Progenitor cell of endocrine pancreas (in vitro differentiated cells): ENCODE measurements around the gene SIPA1L3. TPM values are rescaled to one million over a fixed set of nuclear protein-coding genes. Genes with fewer than 3 reads are reported as not detected.

Source experiments
- DNase-seq: peaks from one replicate; pipeline ENCODE4 v3.0.0; 2021; ENCODE audit warnings: low spot score; ENCODE audit not compliant: unreplicated experiment
- H3K27ac Mint-ChIP-seq: 2 replicates; pipeline ENCODE4 v1.8.0; 2021; ENCODE audit warnings: mild to moderate bottlenecking, moderate library complexity, mixed read lengths
- H3K27me3 Mint-ChIP-seq: 2 replicates; pipeline ENCODE4 v1.8.0; 2021; ENCODE audit warnings: mixed read lengths
- H3K36me3 Mint-ChIP-seq: 2 replicates; pipeline ENCODE4 v1.8.0; 2022; ENCODE audit warnings: mixed read lengths; ENCODE audit not compliant: insufficient read depth
- H3K4me1 Mint-ChIP-seq: 2 replicates; pipeline ENCODE4 v1.8.0; 2021; ENCODE audit warnings: low read depth, mixed read lengths
- H3K4me3 Mint-ChIP-seq: 2 replicates; pipeline ENCODE4 v1.8.0; 2021; ENCODE audit warnings: low read depth, mild to moderate bottlenecking, moderate library complexity, mixed read lengths
- H3K9me3 Mint-ChIP-seq: 2 replicates; pipeline ENCODE4 v1.8.0; 2021; ENCODE audit warnings: low read depth, mixed read lengths
- total RNA-seq: library from RNA; stranded (reverse); gene quantifications from 2 replicates; pipeline ENCODE4 v1.2.1, GENCODE V29; 2021
- TF ChIP-seq, protein P1 (sequence below): fragments of 200-600 bp; sonication (generic); IDR thresholded peaks from one replicate; pipeline ENCODE4 v1.5.0; 2021; ENCODE audit warnings: antibody characterized with exemption, mild to moderate bottlenecking; ENCODE audit not compliant: unreplicated experiment

SIPA1L3 gene
- total RNA-seq, 1 donor from 2014 or later: 132 TPM

GRCh38 chr19:38206006-38206745 is 299.2 kb downstream of the SIPA1L3 start:
- H3K36me3 Mint-ChIP-seq: peaks cover 32% of the 10 kb centered on the region
- H3K9me3 Mint-ChIP-seq: no peaks in the 10 kb centered on the region
- H3K27ac Mint-ChIP-seq: no peak overlapping the region
- H3K27me3 Mint-ChIP-seq: peaks cover 27% of the 10 kb centered on the region
- no peak overlapping the region for H3K4me3 Mint-ChIP-seq
- peaks cover 14% of the 10 kb centered on the region for H3K4me1 Mint-ChIP-seq
- no peak for DNase-seq
- TF ChIP-seq, protein P1, sequence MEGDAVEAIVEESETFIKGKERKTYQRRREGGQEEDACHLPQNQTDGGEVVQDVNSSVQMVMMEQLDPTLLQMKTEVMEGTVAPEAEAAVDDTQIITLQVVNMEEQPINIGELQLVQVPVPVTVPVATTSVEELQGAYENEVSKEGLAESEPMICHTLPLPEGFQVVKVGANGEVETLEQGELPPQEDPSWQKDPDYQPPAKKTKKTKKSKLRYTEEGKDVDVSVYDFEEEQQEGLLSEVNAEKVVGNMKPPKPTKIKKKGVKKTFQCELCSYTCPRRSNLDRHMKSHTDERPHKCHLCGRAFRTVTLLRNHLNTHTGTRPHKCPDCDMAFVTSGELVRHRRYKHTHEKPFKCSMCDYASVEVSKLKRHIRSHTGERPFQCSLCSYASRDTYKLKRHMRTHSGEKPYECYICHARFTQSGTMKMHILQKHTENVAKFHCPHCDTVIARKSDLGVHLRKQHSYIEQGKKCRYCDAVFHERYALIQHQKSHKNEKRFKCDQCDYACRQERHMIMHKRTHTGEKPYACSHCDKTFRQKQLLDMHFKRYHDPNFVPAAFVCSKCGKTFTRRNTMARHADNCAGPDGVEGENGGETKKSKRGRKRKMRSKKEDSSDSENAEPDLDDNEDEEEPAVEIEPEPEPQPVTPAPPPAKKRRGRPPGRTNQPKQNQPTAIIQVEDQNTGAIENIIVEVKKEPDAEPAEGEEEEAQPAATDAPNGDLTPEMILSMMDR: no peak

DNA sequence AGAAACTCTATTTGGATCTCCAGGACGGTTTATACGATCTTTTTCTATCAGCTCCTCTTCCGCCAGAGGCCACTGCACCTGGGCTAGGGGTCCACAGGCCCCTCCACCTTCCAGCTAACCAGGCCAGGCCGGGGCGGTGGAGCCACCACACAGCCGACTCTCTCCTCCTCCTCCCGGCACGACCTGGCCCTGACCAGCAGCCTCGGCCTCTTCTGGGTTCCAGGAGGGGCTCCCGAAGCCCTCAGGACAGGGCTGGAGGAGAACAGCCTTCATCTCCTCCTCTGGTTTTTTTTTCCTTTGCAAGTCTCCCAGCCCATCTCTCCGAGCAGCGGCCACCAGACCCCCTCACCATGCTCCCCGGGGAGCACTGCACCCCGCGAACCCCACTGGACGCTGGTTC is 299.9 kb downstream of the SIPA1L3 start:
- Mint-ChIP-seq H3K4me1 (peaks cover 14% of the 10 kb centered on the region), H3K27ac (no peak overlapping the region), H3K27me3 (peaks cover 27% of the 10 kb centered on the region), H3K9me3 (no peaks in the 10 kb centered on the region), H3K36me3 (peaks cover 28% of the 10 kb centered on the region), H3K4me3 (no peak overlapping the region)
- no peak for DNase-seq
- TF ChIP-seq, protein P1: no peak

- no peak overlapping the region for H3K27ac Mint-ChIP-seq
- no peak overlapping the region for H3K4me3 Mint-ChIP-seq
Observed at GRCh38 chr19:38207543-38207942, 300.5 kb downstream of the SIPA1L3 start.

GRCh38 chr19:38208571-38208970 is 301.6 kb downstream of the SIPA1L3 start:
- H3K36me3 Mint-ChIP-seq: peaks cover 21% of the 10 kb centered on the region
- peaks cover 27% of the 10 kb centered on the region for H3K27me3 Mint-ChIP-seq
- H3K4me1 Mint-ChIP-seq: peaks cover 14% of the 10 kb centered on the region
- no peak for DNase-seq
- H3K9me3 Mint-ChIP-seq: no peaks in the 10 kb centered on the region
- TF ChIP-seq, protein P1: no peak
- no peak overlapping the region for H3K4me3 Mint-ChIP-seq
- H3K27ac Mint-ChIP-seq: no peak overlapping the region

More at GRCh38 chr19:38207543-38207942, 300.5 kb downstream of the SIPA1L3 start:
- Mint-ChIP-seq H3K27me3 (peaks cover 27% of the 10 kb centered on the region), H3K4me1 (peaks cover 14% of the 10 kb centered on the region), H3K9me3 (no peaks in the 10 kb centered on the region), H3K36me3 (peaks cover 25% of the 10 kb centered on the region)
- TF ChIP-seq, protein P1: no peak
- DNase-seq: no peak

DNA sequence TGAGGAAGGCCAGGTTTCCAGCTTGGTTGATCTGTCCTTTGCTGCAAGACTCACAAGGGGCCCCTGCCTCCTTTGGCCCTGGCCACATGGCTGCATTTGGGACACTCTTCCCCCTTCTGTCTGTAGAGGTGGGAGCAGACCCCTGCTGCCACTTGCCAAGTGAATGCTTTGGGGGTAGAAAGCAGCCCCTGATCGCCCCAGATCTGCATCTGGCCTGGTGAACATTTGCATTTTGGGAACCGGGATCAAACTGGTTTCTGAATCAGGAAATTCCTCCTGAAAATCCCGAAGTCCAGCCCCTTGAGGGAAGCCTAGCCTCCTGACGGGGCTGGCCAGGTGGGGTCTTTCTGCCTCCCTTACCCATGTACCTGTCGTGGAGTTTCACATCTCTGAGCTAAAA is 302.1 kb downstream of the SIPA1L3 start:
- peaks cover 27% of the 10 kb centered on the region for H3K27me3 Mint-ChIP-seq
- H3K36me3 Mint-ChIP-seq: peaks cover 19% of the 10 kb centered on the region
- no peak overlapping the region for H3K4me3 Mint-ChIP-seq
- H3K9me3 Mint-ChIP-seq: no peaks in the 10 kb centered on the region
- TF ChIP-seq, protein P1: no peak
- H3K27ac Mint-ChIP-seq: no peak overlapping the region
- DNase-seq: no peak
- H3K4me1 Mint-ChIP-seq: peaks cover 13% of the 10 kb centered on the region
